GM23248 (cell line): ENCODE measurements around the gene USP6NL. TPM values are rescaled to one million over a fixed set of nuclear protein-coding genes. Genes with fewer than 3 reads are reported as not detected.

ENCODE experiments used
- DNase-seq: peaks from one replicate; pipeline ENCODE4 v3.0.0-alpha.2; 2015
- H2AFZ ChIP-seq: fragments of 200-600 bp; sonication (generic); 2 replicates; pipeline ENCODE4 v1.6.1; 2016; ENCODE audit warnings: antibody characterized with exemption
- H3F3A ChIP-seq: fragments of 200-600 bp; sonication (generic); 2 replicates; pipeline ENCODE4 v1.6.1; 2016; ENCODE audit warnings: mild to moderate bottlenecking, antibody characterized with exemption, mixed run types; ENCODE audit not compliant: insufficient read depth
- H3K27ac ChIP-seq: fragments of 200-600 bp; sonication (generic); 2 replicates; pipeline ENCODE4 v1.5.1; 2016; ENCODE audit warnings: mild to moderate bottlenecking
- H3K27me3 ChIP-seq: fragments of 200-600 bp; sonication (generic); replicated peaks from 2 replicates; pipeline ENCODE4 v1.6.1; 2016; ENCODE audit warnings: mild to moderate bottlenecking; ENCODE audit not compliant: insufficient read depth
- H3K36me3 ChIP-seq: fragments of 200-600 bp; sonication (generic); 2 replicates; pipeline ENCODE4 v1.6.1; 2016; ENCODE audit warnings: low read depth, mild to moderate bottlenecking
- H3K4me1 ChIP-seq: fragments of 200-600 bp; sonication (generic); 2 replicates; pipeline ENCODE4 v1.6.1; 2016; ENCODE audit warnings: mild to moderate bottlenecking; ENCODE audit not compliant: insufficient read depth
- H3K4me2 ChIP-seq: fragments of 200-600 bp; sonication (generic); one replicate; pipeline ENCODE4 v1.6.1; 2016; ENCODE audit warnings: mild to moderate bottlenecking; ENCODE audit not compliant: unreplicated experiment
- H3K4me3 ChIP-seq: fragments of 200-600 bp; sonication (generic); 2 replicates; pipeline ENCODE4 v1.5.1; 2016; ENCODE audit warnings: mild to moderate bottlenecking
- H3K79me2 ChIP-seq: fragments of 200-600 bp; sonication (generic); 2 replicates; pipeline ENCODE4 v1.6.1; 2016; ENCODE audit warnings: mild to moderate bottlenecking; ENCODE audit not compliant: insufficient read depth
- H3K9ac ChIP-seq: fragments of 200-600 bp; sonication (generic); 2 replicates; pipeline ENCODE4 v1.6.1; 2016; ENCODE audit warnings: mild to moderate bottlenecking
- H3K9me2 ChIP-seq: fragments of 200-600 bp; sonication (generic); 2 replicates; pipeline ENCODE4 v1.6.1; 2016; ENCODE audit warnings: mixed run types, mild to moderate bottlenecking, moderate library complexity; ENCODE audit not compliant: insufficient read depth
- H3K9me3 ChIP-seq: fragments of 200-600 bp; sonication (generic); one replicate; pipeline ENCODE4 v1.6.1; 2017; ENCODE audit warnings: low read depth
- H4K20me1 ChIP-seq: fragments of 200-600 bp; sonication (generic); 2 replicates; pipeline ENCODE4 v1.6.0; 2016; ENCODE audit not compliant: insufficient read depth
- EZH2 ChIP-seq: fragments of 200-600 bp; sonication (generic); IDR thresholded peaks from 2 replicates; pipeline ENCODE4 v1.6.1; 2018; ENCODE audit warnings: antibody characterized with exemption, mild to moderate bottlenecking; ENCODE audit not compliant: insufficient read depth, poor library complexity, severe bottlenecking
- EZH2phosphoT487 ChIP-seq: fragments of 200-600 bp; sonication (generic); IDR thresholded peaks from 2 replicates; pipeline ENCODE4 v1.6.1; 2018; ENCODE audit warnings: antibody characterized with exemption, moderate library complexity, mild to moderate bottlenecking, low read depth; ENCODE audit not compliant: insufficient read depth
- WGBS, 2 experiments: methylation state at CpG; one replicate each; pipeline ENCODE4 v1.1.6; 2015 to 2017; ENCODE audit warnings: low lambda C conversion rate in 2 of 2, low coverage in 1 of 2; ENCODE audit errors: missing lambda C conversion rate in 2 of 2; 5-methylcytosine and 5-hydroxymethylcytosine counted together
- in situ Hi-C: fragments of 300-500 bp; cut with MboI; formaldehyde crosslinking; loops from 2 replicates; pipeline ENCODE4 v1.15.0; 2020
- polyA plus RNA-seq: library from polyadenylated mRNA; unstranded; fragments of >200 nt; fragmentation: Nextera tagmentation; extraction: Ambion mirVana; gene quantifications from 2 replicates; pipeline ENCODE4 v1.2.1, GENCODE V29; 2016
- total RNA-seq: library from RNA; depleted of rRNA; stranded (reverse); fragments of >200 nt; shearing (Covaris generic); gene quantifications from 2 replicates; pipeline ENCODE4 v1.2.3, GENCODE V29; 2014; rRNA removed

Gene USP6NL
- total and polyA plus RNA-seq, 2 experiments from 2014 or later = 4.4 to 9.2 TPM

- H3F3A ChIP-seq = no peaks in the 10 kb centered on the region
These were observed 202.1 kb downstream of the USP6NL start for GRCh38 chr10:11409357-11409756.

DNA sequence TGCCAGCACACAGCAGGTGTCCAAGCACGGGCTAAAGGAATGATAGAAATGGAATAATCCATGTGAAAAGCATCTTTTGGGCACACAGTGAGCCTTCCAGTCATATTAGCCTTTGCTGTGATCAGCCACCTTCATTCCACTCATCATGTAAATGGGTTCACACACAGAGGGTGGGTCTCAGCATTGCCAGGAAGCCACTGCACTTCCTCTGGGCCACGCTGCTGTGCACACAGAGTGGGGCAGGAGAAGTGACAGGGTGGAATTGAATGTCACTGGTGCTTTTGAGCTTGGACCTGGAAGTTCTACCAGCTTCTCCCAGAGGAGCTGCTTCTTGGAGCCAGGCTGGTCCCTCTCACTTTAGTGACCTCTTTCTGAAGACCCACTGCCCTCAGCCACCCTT lies 203.5 kb downstream of the USP6NL start:
- 11 to 14% methylated on average over 2 of the region's 2 CpGs for WGBS, 2 experiments
- H3K9me2 ChIP-seq = no peaks in the 10 kb centered on the region
- H3K9me3 ChIP-seq = no peaks in the 10 kb centered on the region
- no peaks in the 10 kb centered on the region for H3F3A ChIP-seq
- H2AFZ ChIP-seq = no peak overlapping the region
- no peak overlapping the region for H3K4me3 ChIP-seq
- H4K20me1 ChIP-seq = no peaks in the 10 kb centered on the region
- no peak overlapping the region for H3K9ac ChIP-seq
- no peak overlapping the region for H3K27ac ChIP-seq
- no peak for TF ChIP-seq EZH2
- no peak for TF ChIP-seq EZH2phosphoT487
- DNase-seq = no peak
- in situ Hi-C loops = no loop called here
- H3K79me2 ChIP-seq = no peaks in the 10 kb centered on the region
- H3K27me3 ChIP-seq = no peaks in the 10 kb centered on the region
- H3K36me3 ChIP-seq = no peaks in the 10 kb centered on the region
- H3K4me2 ChIP-seq = no peak overlapping the region
- H3K4me1 ChIP-seq = no peaks in the 10 kb centered on the region

More at GRCh38 chr10:11409357-11409756, 202.1 kb downstream of the USP6NL start:
- in situ Hi-C loops = no loop called here
- Histone ChIP-seq H3K27me3 (no peaks in the 10 kb centered on the region), H3K9ac (no peak overlapping the region), H3K4me3 (no peak overlapping the region), H3K36me3 (no peaks in the 10 kb centered on the region), H4K20me1 (no peaks in the 10 kb centered on the region), H3K27ac (no peak overlapping the region), H3K79me2 (no peaks in the 10 kb centered on the region), H3K4me2 (no peak overlapping the region), H3K9me2 (no peaks in the 10 kb centered on the region), H3K4me1 (no peaks in the 10 kb centered on the region), H2AFZ (no peak overlapping the region), H3K9me3 (no peaks in the 10 kb centered on the region)
- 31% methylated on average over 11 of the region's 11 CpGs for WGBS, 2 experiments
- no peak for DNase-seq
- TF ChIP-seq EZH2 (no peak), EZH2phosphoT487 (no peak)

- no peak overlapping the region for H3K9ac ChIP-seq
- H4K20me1 ChIP-seq = no peaks in the 10 kb centered on the region
- no peaks in the 10 kb centered on the region for H3K79me2 ChIP-seq
- H3K27ac ChIP-seq = no peak overlapping the region
- in situ Hi-C loops = no loop called here
- no peaks in the 10 kb centered on the region for H3K4me1 ChIP-seq
- no peaks in the 10 kb centered on the region for H3K36me3 ChIP-seq
- no peak overlapping the region for H3K4me3 ChIP-seq
- H3K27me3 ChIP-seq = no peaks in the 10 kb centered on the region
- no peak overlapping the region for H2AFZ ChIP-seq
- DNase-seq = no peak
- WGBS, 2 experiments = 16 to 18% methylated on average over 5 of the region's 5 CpGs
- H3K9me3 ChIP-seq = no peaks in the 10 kb centered on the region
- no peaks in the 10 kb centered on the region for H3F3A ChIP-seq
- TF ChIP-seq EZH2phosphoT487 = no peak
- no peak for TF ChIP-seq EZH2
- H3K4me2 ChIP-seq = no peak overlapping the region
- no peaks in the 10 kb centered on the region for H3K9me2 ChIP-seq
These were observed 204.7 kb downstream of the USP6NL start for GRCh38 chr10:11406746-11407145.

DNA sequence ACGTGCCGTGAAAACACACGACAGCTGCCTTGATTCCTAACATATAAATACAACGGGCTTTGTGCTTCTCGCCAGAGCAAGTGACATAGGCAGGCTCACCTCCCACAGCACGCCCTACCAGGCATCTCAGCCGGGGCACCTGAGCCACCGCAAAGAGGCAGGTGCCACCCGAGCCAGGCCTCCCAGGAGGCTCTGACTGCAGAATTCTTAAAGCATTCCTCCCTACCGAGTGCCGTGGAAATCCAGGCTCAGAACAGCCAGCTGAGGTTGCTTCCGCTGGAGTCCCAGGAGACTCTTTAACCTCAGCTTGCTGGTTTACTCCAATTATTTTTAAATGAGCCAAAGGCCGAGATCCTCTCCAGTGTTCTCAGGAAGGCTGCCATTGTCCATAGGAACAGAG lies 206.5 kb downstream of the USP6NL start:
- no peaks in the 10 kb centered on the region for H3F3A ChIP-seq
- no peaks in the 10 kb centered on the region for H3K36me3 ChIP-seq
- DNase-seq = no peak
- H3K9ac ChIP-seq = no peak overlapping the region
- H3K4me1 ChIP-seq = no peaks in the 10 kb centered on the region
- no peak overlapping the region for H2AFZ ChIP-seq
- no peak overlapping the region for H3K4me3 ChIP-seq
- H3K9me3 ChIP-seq = no peaks in the 10 kb centered on the region
- in situ Hi-C loops = no loop called here
- TF ChIP-seq EZH2 = no peak
- TF ChIP-seq EZH2phosphoT487 = no peak
- H3K79me2 ChIP-seq = no peaks in the 10 kb centered on the region
- H3K27ac ChIP-seq = no peak overlapping the region
- H3K27me3 ChIP-seq = no peaks in the 10 kb centered on the region
- WGBS, 2 experiments = 27 to 40% methylated on average over 13 of the region's 13 CpGs
- H4K20me1 ChIP-seq = no peaks in the 10 kb centered on the region
- no peaks in the 10 kb centered on the region for H3K9me2 ChIP-seq
- no peak overlapping the region for H3K4me2 ChIP-seq

Other genes starting within 250 kb of the USP6NL start
- 0.63 and 0.97 TPM in 2 replicates for gene ECHDC3, start 130.7 kb upstream of the USP6NL start, total RNA-seq
- gene ECHDC3, start 130.7 kb upstream of the USP6NL start, polyA plus RNA-seq = 1.8 and 2.3 TPM in 2 replicates
- 1.2 and 1.4 TPM in 2 replicates for gene PROSER2, start 211.7 kb upstream of the USP6NL start, total RNA-seq
- gene PROSER2, start 211.7 kb upstream of the USP6NL start, polyA plus RNA-seq = 0.65 and 0.80 TPM in 2 replicates